ENCODE data around the gene TLL2.

Gene TLL2

DNA sequence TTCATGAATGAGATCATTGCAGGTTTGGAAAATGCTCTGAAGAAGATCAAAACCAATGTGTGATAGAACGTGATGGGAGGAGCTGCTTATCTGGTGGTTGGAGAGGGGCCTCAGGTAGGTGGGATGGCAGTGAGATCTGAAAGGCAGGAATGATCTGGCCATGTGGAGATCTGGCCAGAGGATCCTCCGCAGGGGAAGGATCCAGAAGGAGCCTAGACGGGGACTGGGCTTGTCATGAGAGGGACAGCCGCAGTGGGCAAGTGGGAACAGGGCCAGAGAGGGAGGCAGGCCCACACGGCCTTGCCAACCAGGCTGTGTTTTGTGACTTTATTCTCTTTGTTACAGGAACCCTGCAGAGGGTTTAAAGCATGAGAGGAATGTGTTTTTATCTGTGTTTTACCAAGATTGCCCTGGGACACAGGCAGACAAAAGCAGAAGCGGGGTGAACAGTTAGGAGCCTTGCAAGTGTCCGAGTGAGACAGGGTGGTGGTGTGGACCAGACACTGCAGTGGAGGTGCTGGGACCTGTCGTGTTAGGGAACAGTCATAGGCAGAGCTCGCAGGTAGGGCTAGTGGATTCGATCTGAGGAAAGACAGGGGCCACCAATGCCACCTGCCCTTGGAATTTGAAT, 66.6 kb downstream of the TLL2 start:
- Histone ChIP-seq H3K27ac (ENCODE audit: low read depth, low read length) (no peak overlapping the region), H3K79me2 (ENCODE audit: control insufficient read depth, insufficient read depth, low read length, unreplicated experiment) (no peaks in the 10 kb centered on the region), H3K4me3 (ENCODE audit: low read depth, low read length) (no peak overlapping the region), H2AFZ (ENCODE audit: low read length, unreplicated experiment) (no peak overlapping the region), H3K4me1 (ENCODE audit: control insufficient read depth, insufficient read depth, low read length, unreplicated experiment) (no peaks in the 10 kb centered on the region), H3K27me3 (ENCODE audit: insufficient read depth, low read length) (peaks cover 73% of the 10 kb centered on the region), H3K36me3 (ENCODE audit: insufficient read depth, low read length) (no peaks in the 10 kb centered on the region)

GRCh38 chr10:96441987-96442643, 71.6 kb downstream of the TLL2 start:
- H3K4me1 ChIP-seq (ENCODE audit: control insufficient read depth, insufficient read depth, low read length, unreplicated experiment) = no peaks in the 10 kb centered on the region
- H3K79me2 ChIP-seq (ENCODE audit: control insufficient read depth, insufficient read depth, low read length, unreplicated experiment) = no peaks in the 10 kb centered on the region
- no peak overlapping the region for H3K4me3 ChIP-seq (ENCODE audit: low read depth, low read length)
- no peak overlapping the region for H3K27ac ChIP-seq (ENCODE audit: low read depth, low read length)
- H2AFZ ChIP-seq (ENCODE audit: low read length, unreplicated experiment) = no peak overlapping the region
- H3K27me3 ChIP-seq (ENCODE audit: insufficient read depth, low read length) = peaks cover 67% of the 10 kb centered on the region
- H3K36me3 ChIP-seq (ENCODE audit: insufficient read depth, low read length) = no peaks in the 10 kb centered on the region

DNA sequence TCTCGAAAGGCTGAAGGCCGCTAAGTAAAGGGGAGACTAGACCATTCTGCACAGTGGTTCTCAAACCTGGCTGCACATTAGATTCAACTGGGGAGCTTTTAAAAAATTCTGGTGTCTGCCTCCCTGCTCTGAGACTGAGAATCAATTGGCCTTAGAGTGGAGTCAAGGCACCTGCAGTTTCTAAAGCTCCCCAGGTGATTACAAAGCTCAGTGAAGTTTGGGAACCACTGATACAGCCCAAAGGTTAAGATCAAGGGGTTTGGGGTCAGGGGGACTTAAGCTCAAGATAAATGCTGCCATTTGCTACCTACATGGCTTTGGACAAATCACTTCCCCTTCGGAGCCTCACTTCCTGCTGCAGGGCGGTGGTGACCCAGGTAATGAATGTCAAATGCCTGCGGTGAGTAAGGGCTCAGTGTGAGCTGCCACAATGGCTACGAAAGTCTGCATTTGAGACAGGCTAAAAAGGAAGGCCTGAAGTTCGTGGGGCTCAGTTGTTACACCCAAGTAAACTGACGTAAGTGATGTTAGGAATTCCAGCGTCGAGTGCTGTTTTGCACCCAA, 72.3 kb downstream of the TLL2 start:
- H3K4me1 ChIP-seq (ENCODE audit: control insufficient read depth, insufficient read depth, low read length, unreplicated experiment) = no peaks in the 10 kb centered on the region
- H3K79me2 ChIP-seq (ENCODE audit: control insufficient read depth, insufficient read depth, low read length, unreplicated experiment) = no peaks in the 10 kb centered on the region
- peaks cover 60% of the 10 kb centered on the region for H3K27me3 ChIP-seq (ENCODE audit: insufficient read depth, low read length)
- no peak overlapping the region for H2AFZ ChIP-seq (ENCODE audit: low read length, unreplicated experiment)
- H3K4me3 ChIP-seq (ENCODE audit: low read depth, low read length) = no peak overlapping the region
- H3K27ac ChIP-seq (ENCODE audit: low read depth, low read length) = no peak overlapping the region
- no peaks in the 10 kb centered on the region for H3K36me3 ChIP-seq (ENCODE audit: insufficient read depth, low read length)

DNA sequence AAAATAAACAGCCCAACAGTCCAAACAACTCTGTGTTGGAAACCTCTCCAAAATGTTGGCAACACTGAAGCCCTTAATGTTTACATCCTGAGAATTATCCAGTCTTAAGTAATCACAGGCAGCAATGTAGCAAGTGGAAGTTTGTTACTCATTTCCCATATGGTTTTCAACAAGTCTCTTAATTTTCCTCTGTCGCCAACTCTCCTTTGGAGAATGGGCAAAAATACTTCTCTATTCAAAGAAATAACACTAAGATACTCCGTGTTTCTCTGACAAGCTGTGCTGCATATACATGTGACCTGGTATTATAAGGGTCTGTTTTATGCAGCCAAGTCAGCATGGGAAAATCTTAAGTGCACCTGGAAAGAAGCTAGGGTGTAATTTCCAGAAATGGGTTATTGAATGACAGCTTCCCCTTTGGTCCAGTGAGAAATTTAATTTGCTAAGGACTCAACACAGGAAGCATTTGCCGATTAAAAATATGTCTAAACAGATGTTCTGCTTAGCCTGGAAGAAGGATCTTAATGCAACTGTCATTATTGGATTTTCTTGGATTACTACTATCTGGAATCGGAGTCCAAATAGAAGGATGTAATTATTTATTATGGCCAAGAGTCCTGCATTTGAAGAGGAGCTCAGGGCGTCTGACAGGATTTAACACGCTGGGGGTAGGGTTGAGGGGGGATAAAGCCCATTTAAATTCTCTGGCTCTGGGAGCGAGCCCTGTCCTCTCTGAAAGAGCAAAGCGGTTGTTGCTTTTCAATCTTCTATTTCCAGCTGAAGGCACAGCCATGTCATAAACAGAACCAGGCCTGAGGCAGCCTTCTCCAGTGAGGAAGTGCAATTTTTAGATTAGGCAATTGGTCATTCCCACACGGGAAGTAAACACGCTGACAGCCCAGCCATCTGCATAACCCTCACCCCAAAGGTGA, 73.1 kb downstream of the TLL2 start:
- Histone ChIP-seq H3K4me1 (ENCODE audit: control insufficient read depth, insufficient read depth, low read length, unreplicated experiment) (no peaks in the 10 kb centered on the region), H3K27ac (ENCODE audit: low read depth, low read length) (no peak overlapping the region), H3K4me3 (ENCODE audit: low read depth, low read length) (no peak overlapping the region), H3K36me3 (ENCODE audit: insufficient read depth, low read length) (no peaks in the 10 kb centered on the region), H3K79me2 (ENCODE audit: control insufficient read depth, insufficient read depth, low read length, unreplicated experiment) (no peaks in the 10 kb centered on the region), H2AFZ (ENCODE audit: low read length, unreplicated experiment) (no peak overlapping the region), H3K27me3 (ENCODE audit: insufficient read depth, low read length) (peaks cover 56% of the 10 kb centered on the region)

DNA sequence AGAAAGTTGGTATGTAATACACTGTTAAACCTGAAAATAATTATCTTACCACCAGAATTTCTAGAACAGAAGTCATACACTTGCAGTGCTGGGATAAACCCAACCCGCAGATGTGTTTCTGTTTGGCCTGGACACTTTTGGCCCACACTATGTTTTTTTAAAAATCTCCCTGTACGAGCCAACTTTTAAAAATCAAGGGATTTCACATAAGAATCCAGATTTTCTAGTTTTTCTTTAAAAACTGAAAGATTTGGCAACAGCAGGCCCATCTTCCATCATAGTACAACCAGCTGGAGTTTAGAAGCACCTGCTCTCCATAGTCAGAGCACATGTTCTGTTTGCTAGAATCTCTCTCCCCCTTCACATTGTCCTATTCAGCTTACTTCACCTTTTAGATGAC, 74.0 kb downstream of the TLL2 start:
- peaks cover 50% of the 10 kb centered on the region for H3K27me3 ChIP-seq (ENCODE audit: insufficient read depth, low read length)

DNA sequence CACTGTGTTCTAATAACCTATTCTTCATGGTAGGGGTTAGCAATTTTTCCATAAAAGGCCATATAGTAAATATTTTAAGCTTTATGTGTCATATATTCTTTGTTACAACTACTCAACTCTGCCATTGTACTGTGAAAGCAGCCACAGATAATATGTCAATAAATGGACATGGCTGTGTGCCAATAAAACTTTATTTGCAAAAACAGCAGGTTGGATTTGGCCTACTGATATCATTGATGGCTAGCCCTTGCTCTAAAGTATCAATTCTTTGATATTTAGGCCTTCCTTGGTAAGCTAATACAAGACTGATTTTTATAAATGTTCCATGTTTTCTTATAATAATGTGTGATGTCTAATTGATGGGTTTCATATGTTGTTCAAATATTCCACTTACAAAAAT, 77.7 kb downstream of the TLL2 start:
- H3K4me3 ChIP-seq (ENCODE audit: low read depth, low read length) = no peak overlapping the region
- no peak overlapping the region for H2AFZ ChIP-seq (ENCODE audit: low read length, unreplicated experiment)
- H3K79me2 ChIP-seq (ENCODE audit: control insufficient read depth, insufficient read depth, low read length, unreplicated experiment) = no peaks in the 10 kb centered on the region
- no peaks in the 10 kb centered on the region for H3K36me3 ChIP-seq (ENCODE audit: insufficient read depth, low read length)
- no peaks in the 10 kb centered on the region for H3K4me1 ChIP-seq (ENCODE audit: control insufficient read depth, insufficient read depth, low read length, unreplicated experiment)
- H3K27me3 ChIP-seq (ENCODE audit: insufficient read depth, low read length) = peaks cover 37% of the 10 kb centered on the region
- H3K27ac ChIP-seq (ENCODE audit: low read depth, low read length) = no peak overlapping the region

More for the DNA sequence above, 74.0 kb downstream of the TLL2 start:
- Histone ChIP-seq H3K79me2 (ENCODE audit: control insufficient read depth, insufficient read depth, low read length, unreplicated experiment) (no peaks in the 10 kb centered on the region), H3K4me3 (ENCODE audit: low read depth, low read length) (no peak overlapping the region), H3K36me3 (ENCODE audit: insufficient read depth, low read length) (no peaks in the 10 kb centered on the region), H3K27ac (ENCODE audit: low read depth, low read length) (no peak overlapping the region), H3K4me1 (ENCODE audit: control insufficient read depth, insufficient read depth, low read length, unreplicated experiment) (no peaks in the 10 kb centered on the region), H2AFZ (ENCODE audit: low read length, unreplicated experiment) (no peak overlapping the region)

GRCh38 chr10:96431211-96431970, 82.3 kb downstream of the TLL2 start:
- Histone ChIP-seq H3K4me3 (ENCODE audit: low read depth, low read length) (no peak overlapping the region), H3K4me1 (ENCODE audit: control insufficient read depth, insufficient read depth, low read length, unreplicated experiment) (no peaks in the 10 kb centered on the region), H3K79me2 (ENCODE audit: control insufficient read depth, insufficient read depth, low read length, unreplicated experiment) (no peaks in the 10 kb centered on the region), H2AFZ (ENCODE audit: low read length, unreplicated experiment) (no peak overlapping the region), H3K27me3 (ENCODE audit: insufficient read depth, low read length) (peaks cover 43% of the 10 kb centered on the region), H3K27ac (ENCODE audit: low read depth, low read length) (no peak overlapping the region), H3K36me3 (ENCODE audit: insufficient read depth, low read length) (no peaks in the 10 kb centered on the region)

- Histone ChIP-seq H3K4me1 (ENCODE audit: control insufficient read depth, insufficient read depth, low read length, unreplicated experiment) (no peaks in the 10 kb centered on the region), H3K36me3 (ENCODE audit: insufficient read depth, low read length) (no peaks in the 10 kb centered on the region), H3K27me3 (ENCODE audit: insufficient read depth, low read length) (peaks cover 65% of the 10 kb centered on the region), H2AFZ (ENCODE audit: low read length, unreplicated experiment) (no peak overlapping the region), H3K27ac (ENCODE audit: low read depth, low read length) (no peak overlapping the region), H3K4me3 (ENCODE audit: low read depth, low read length) (no peak overlapping the region), H3K79me2 (ENCODE audit: control insufficient read depth, insufficient read depth, low read length, unreplicated experiment) (no peaks in the 10 kb centered on the region)
Measured at GRCh38 chr10:96427291-96427690, 86.4 kb downstream of the TLL2 start.

GRCh38 chr10:96422525-96422924, 91.2 kb downstream of the TLL2 start:
- H3K4me1 ChIP-seq (ENCODE audit: control insufficient read depth, insufficient read depth, low read length, unreplicated experiment) = no peaks in the 10 kb centered on the region
- no peaks in the 10 kb centered on the region for H3K36me3 ChIP-seq (ENCODE audit: insufficient read depth, low read length)
- H3K27me3 ChIP-seq (ENCODE audit: insufficient read depth, low read length) = peaks cover 57% of the 10 kb centered on the region
- H3K79me2 ChIP-seq (ENCODE audit: control insufficient read depth, insufficient read depth, low read length, unreplicated experiment) = no peaks in the 10 kb centered on the region
- H2AFZ ChIP-seq (ENCODE audit: low read length, unreplicated experiment) = no peak overlapping the region
- H3K4me3 ChIP-seq (ENCODE audit: low read depth, low read length) = no peak overlapping the region
- H3K27ac ChIP-seq (ENCODE audit: low read depth, low read length) = no peak overlapping the region

DNA sequence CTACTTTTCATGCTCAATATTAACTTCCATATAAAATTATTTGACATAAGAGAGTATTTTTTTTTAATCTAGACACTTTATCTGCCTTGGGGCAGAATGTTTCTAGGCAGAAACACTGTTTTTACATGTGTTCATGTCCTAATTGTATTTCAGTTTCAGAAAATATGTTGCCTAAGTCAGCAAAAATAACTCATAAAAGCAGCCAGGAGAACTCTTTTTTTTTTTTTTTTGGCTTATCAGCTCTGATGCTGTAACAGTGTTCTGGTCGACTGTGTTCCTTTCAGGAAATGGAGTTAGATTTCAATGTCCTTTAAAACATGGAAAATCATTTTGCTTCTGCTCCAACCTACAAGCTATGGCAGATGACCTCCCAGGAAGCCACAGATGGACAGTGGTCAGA, 91.7 kb downstream of the TLL2 start:
- Histone ChIP-seq H3K27me3 (ENCODE audit: insufficient read depth, low read length) (peaks cover 57% of the 10 kb centered on the region), H3K79me2 (ENCODE audit: control insufficient read depth, insufficient read depth, low read length, unreplicated experiment) (no peaks in the 10 kb centered on the region), H3K4me1 (ENCODE audit: control insufficient read depth, insufficient read depth, low read length, unreplicated experiment) (no peaks in the 10 kb centered on the region), H3K27ac (ENCODE audit: low read depth, low read length) (no peak overlapping the region), H3K36me3 (ENCODE audit: insufficient read depth, low read length) (no peaks in the 10 kb centered on the region), H3K4me3 (ENCODE audit: low read depth, low read length) (no peak overlapping the region), H2AFZ (ENCODE audit: low read length, unreplicated experiment) (no peak overlapping the region)

Measured in ACC112 (cell line).